ENCODE measurements around the gene ERLIN1.

Gene ERLIN1

GRCh38 chr10:100153239-100153825 is 32.5 kb downstream of the ERLIN1 start:
- DNase-seq (ENCODE audit: low read depth in 2 of 2) = peak in 1 of 2 donors; percentile 15
- TF ChIP-seq, protein P1, sequence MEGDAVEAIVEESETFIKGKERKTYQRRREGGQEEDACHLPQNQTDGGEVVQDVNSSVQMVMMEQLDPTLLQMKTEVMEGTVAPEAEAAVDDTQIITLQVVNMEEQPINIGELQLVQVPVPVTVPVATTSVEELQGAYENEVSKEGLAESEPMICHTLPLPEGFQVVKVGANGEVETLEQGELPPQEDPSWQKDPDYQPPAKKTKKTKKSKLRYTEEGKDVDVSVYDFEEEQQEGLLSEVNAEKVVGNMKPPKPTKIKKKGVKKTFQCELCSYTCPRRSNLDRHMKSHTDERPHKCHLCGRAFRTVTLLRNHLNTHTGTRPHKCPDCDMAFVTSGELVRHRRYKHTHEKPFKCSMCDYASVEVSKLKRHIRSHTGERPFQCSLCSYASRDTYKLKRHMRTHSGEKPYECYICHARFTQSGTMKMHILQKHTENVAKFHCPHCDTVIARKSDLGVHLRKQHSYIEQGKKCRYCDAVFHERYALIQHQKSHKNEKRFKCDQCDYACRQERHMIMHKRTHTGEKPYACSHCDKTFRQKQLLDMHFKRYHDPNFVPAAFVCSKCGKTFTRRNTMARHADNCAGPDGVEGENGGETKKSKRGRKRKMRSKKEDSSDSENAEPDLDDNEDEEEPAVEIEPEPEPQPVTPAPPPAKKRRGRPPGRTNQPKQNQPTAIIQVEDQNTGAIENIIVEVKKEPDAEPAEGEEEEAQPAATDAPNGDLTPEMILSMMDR (IDR thresholded peaks at IDR 0.05; ENCODE audit: low read depth, low read length) = no peak
- no peak overlapping the region for H3K4me3 ChIP-seq (replicated peaks in 1 of 2; ENCODE audit: low read depth in 2 of 2, low read length in 2 of 2)

GRCh38 chr10:100151723-100152300 is 34.0 kb downstream of the ERLIN1 start:
- TF ChIP-seq, protein P1 (IDR thresholded peaks at IDR 0.05; ENCODE audit: low read depth, low read length) = no peak
- no peak for DNase-seq (ENCODE audit: low read depth in 2 of 2)
- no peak overlapping the region for H3K4me3 ChIP-seq (replicated peaks in 1 of 2; ENCODE audit: low read depth in 2 of 2, low read length in 2 of 2)

DNA sequence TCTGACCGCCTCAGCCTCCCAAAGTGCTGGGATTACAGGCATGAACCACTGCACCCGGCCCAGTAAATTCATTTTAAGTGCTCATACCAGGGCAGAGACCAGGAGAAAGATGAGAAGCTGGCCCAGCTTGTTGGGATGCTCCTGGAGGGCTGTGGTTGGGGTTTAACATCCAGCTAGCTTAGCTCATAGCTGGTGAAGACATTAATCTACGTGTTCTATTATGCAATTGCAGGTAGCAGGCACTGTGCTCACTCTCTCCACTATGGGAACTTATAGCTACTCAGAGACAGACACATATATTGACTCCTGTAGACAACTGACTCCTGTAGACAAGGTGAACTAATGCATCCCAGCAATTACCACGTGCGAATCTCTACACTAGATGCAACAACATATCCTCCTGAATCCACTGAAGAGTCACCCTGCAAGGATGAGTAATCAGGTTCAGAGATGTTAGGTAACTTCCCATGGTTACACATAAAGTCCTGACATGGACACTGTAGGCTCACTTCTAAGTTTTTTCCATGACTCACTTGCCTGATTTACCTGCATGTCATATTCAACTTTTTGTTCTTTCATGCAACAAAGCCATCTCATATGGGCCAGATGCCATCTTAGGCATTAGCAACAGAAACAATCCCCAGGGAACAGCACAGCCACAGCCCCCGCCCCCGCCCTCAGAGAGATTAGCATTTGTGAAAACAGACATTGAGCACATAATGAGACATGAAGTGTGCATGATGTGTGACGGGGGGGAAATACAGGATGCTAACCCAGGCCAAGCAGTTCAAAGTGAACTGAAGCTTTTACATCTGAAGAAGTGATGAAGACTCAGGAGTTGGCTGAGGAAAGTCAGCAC is 37.2 kb downstream of the ERLIN1 start:
- TF ChIP-seq, protein P1 (IDR thresholded peaks at IDR 0.05; ENCODE audit: low read depth, low read length) = no peak
- peak; percentile 3 to 82 for DNase-seq (ENCODE audit: low read depth in 2 of 2)
- no peak overlapping the region for H3K4me3 ChIP-seq (replicated peaks in 1 of 2; ENCODE audit: low read depth in 2 of 2, low read length in 2 of 2)

- no peak overlapping the region for H3K4me3 ChIP-seq (replicated peaks in 1 of 2; ENCODE audit: low read depth in 2 of 2, low read length in 2 of 2)
- TF ChIP-seq, protein P1 (IDR thresholded peaks at IDR 0.05; ENCODE audit: low read depth, low read length) = no peak
- DNase-seq (ENCODE audit: low read depth in 2 of 2) = peak in 1 of 2 donors; percentile 20
These were observed 38.8 kb downstream of the ERLIN1 start for GRCh38 chr10:100146875-100147650.

DNA sequence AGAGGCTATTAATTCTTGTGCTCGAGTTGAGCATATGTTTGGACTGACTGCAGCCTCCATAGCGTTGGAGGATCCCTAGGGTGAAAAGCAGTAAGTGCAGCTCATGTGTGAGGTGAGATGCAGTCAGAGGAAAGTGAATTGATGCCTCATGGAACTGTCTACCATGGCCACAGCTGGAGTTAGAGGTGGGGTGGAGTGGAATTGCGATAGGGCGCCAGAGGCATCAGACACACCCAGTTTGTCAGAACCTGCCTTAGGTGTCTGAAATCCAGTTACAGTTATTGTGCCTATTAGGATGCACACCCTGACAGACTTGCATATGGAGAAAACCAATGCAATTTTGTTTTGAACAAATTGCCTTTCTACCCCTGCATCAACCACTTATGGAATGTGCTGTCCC is 39.4 kb downstream of the ERLIN1 start:
- DNase-seq (ENCODE audit: low read depth in 2 of 2) = no peak
- TF ChIP-seq, protein P1 (IDR thresholded peaks at IDR 0.05; ENCODE audit: low read depth, low read length) = no peak
- no peak overlapping the region for H3K4me3 ChIP-seq (replicated peaks in 1 of 2; ENCODE audit: low read depth in 2 of 2, low read length in 2 of 2)

GRCh38 chr10:100143756-100144155 is 42.1 kb downstream of the ERLIN1 start:
- no peak for DNase-seq (ENCODE audit: low read depth in 2 of 2)
- TF ChIP-seq, protein P1 (IDR thresholded peaks at IDR 0.05; ENCODE audit: low read depth, low read length) = no peak

More at GRCh38 chr10:100143756-100144155, 42.1 kb downstream of the ERLIN1 start:
- no peak overlapping the region for H3K4me3 ChIP-seq (replicated peaks in 1 of 2; ENCODE audit: low read depth in 2 of 2, low read length in 2 of 2)

All from cardiac fibroblast (primary cell).